IMR-90 (cell line): ENCODE measurements around the gene PNMA6F. TPM values are rescaled to one million over a fixed set of nuclear protein-coding genes. Genes with fewer than 3 reads are reported as not detected.

ENCODE experiments used
- ATAC-seq: fragments of 200-7000 bp; cut with Tn5 transposase; 2 replicates; pipeline ENCODE4 v1.9.1; 2020; ENCODE audit warnings: low read depth, mild to moderate bottlenecking, moderate library complexity
- BruUV-seq: library from RNA; stranded (reverse); fragments of 400-500 nt; replicated peaks from 2 replicates; lab custom pipeline; 2021; lab: Mats Ljungman, UMichigan
- CTCF ChIA-PET: fragments of 300-600 bp; formaldehyde crosslinking; extraction: SDS; loops from one replicate; lab custom pipeline; 2021; ENCODE audit warnings: antibody characterized with exemption; lab: Yijun Ruan, JAX
- POLR2A ChIA-PET: fragments of 300-600 bp; sonication (Branson Sonifier 250); formaldehyde crosslinking; loops from one replicate; lab custom pipeline; 2022; ENCODE audit warnings: antibody characterized with exemption; ENCODE audit not compliant: unreplicated experiment; lab: Charles Lee
- DNase-seq: peaks from one replicate; pipeline ENCODE4 v3.0.0; 2013
- H2AFZ ChIP-seq: replicated peaks from 2 replicates; pipeline ENCODE3; 2013; ENCODE audit warnings: low read length, mild to moderate bottlenecking; ENCODE audit not compliant: poor library complexity
- H2AK5ac ChIP-seq: 2 replicates; pipeline ENCODE4 v1.6.1; 2013; ENCODE audit warnings: low read depth, low read length, inconsistent platforms
- H2AK9ac ChIP-seq: replicated peaks from 2 replicates; pipeline ENCODE3; 2013; ENCODE audit warnings: mild to moderate bottlenecking, low read depth, low read length, moderate library complexity; ENCODE audit not compliant: poor library complexity
- H2BK120ac ChIP-seq: 2 replicates; pipeline ENCODE4 v1.6.1; 2013; ENCODE audit warnings: low read depth, low read length, inconsistent platforms
- H2BK15ac ChIP-seq: 3 replicates; pipeline ENCODE4 v1.6.1; 2013; ENCODE audit warnings: low read depth, low read length, inconsistent platforms
- H2BK20ac ChIP-seq: 2 replicates; pipeline ENCODE4 v1.6.1; 2013; ENCODE audit warnings: low read depth, mild to moderate bottlenecking, inconsistent platforms, low read length, moderate library complexity
- H2BK5ac ChIP-seq: 2 replicates; pipeline ENCODE4 v1.6.1; 2013; ENCODE audit warnings: mild to moderate bottlenecking, low read depth, low read length, inconsistent platforms; ENCODE audit not compliant: poor library complexity, severe bottlenecking
- H3K14ac ChIP-seq: replicated peaks from 2 replicates; pipeline ENCODE4 v1.6.1; 2013; ENCODE audit warnings: low read depth, low read length, inconsistent platforms
- H3K18ac ChIP-seq: 2 replicates; pipeline ENCODE4 v1.6.1; 2013; ENCODE audit warnings: low read depth, low read length, control low read depth
- H3K23ac ChIP-seq: 2 replicates; pipeline ENCODE4 v1.6.1; 2013; ENCODE audit warnings: low read depth, low read length, inconsistent platforms
- H3K27ac ChIP-seq: 2 replicates; pipeline ENCODE4 v1.5.1; 2013; ENCODE audit warnings: mild to moderate bottlenecking, control low read depth, low read length; ENCODE audit not compliant: insufficient read depth
- H3K27me3 ChIP-seq: 2 replicates; pipeline ENCODE4 v1.6.1; 2013; ENCODE audit warnings: low read length; ENCODE audit not compliant: control insufficient read depth, insufficient read depth
- H3K36me3 ChIP-seq: 2 replicates; pipeline ENCODE4 v1.6.1; 2013; ENCODE audit warnings: low read length, mixed read lengths; ENCODE audit not compliant: control insufficient read depth, insufficient read depth
- H3K4ac ChIP-seq: 2 replicates; pipeline ENCODE4 v1.6.1; 2013; ENCODE audit warnings: low read depth, low read length, inconsistent platforms
- H3K4me1 ChIP-seq: 2 replicates; pipeline ENCODE4 v1.6.1; 2013; ENCODE audit warnings: low read length, mixed read lengths; ENCODE audit not compliant: control insufficient read depth, insufficient read depth
- H3K4me2 ChIP-seq: 2 replicates; pipeline ENCODE4 v1.6.1; 2013; ENCODE audit warnings: low read depth, mild to moderate bottlenecking, control low read depth, low read length, moderate library complexity
- H3K4me3 ChIP-seq: 2 replicates; pipeline ENCODE4 v1.5.1; 2013; ENCODE audit warnings: low read depth, mild to moderate bottlenecking, control low read depth, low read length, moderate library complexity; ENCODE audit not compliant: insufficient read depth
- H3K56ac ChIP-seq: 2 replicates; pipeline ENCODE4 v1.6.1; 2013; ENCODE audit warnings: low read length, inconsistent platforms; ENCODE audit not compliant: insufficient read depth; ENCODE audit errors: extremely low read depth
- H3K79me1 ChIP-seq, 2 experiments: 2 replicates each; pipeline ENCODE4 v1.6.1; 2013; ENCODE audit warnings: low read length in 2 of 2, inconsistent platforms in 1 of 2, low read depth in 1 of 2
- H3K9ac ChIP-seq: 2 replicates; pipeline ENCODE4 v1.6.1; 2013; ENCODE audit warnings: low read depth, low read length, control low read depth
- H3K9me1 ChIP-seq: 2 replicates; pipeline ENCODE4 v1.6.1; 2013; ENCODE audit warnings: low read length, inconsistent platforms; ENCODE audit not compliant: insufficient read depth
- H3K9me3 ChIP-seq: 2 replicates; pipeline ENCODE4 v1.6.1; 2013; ENCODE audit warnings: low read length; ENCODE audit not compliant: control insufficient read depth, insufficient read depth
- H4K20me1 ChIP-seq: 2 replicates; pipeline ENCODE4 v1.6.1; 2013; ENCODE audit warnings: low read length, inconsistent platforms; ENCODE audit not compliant: insufficient read depth
- H4K5ac ChIP-seq: 2 replicates; pipeline ENCODE4 v1.6.1; 2013; ENCODE audit warnings: mild to moderate bottlenecking, low read depth, low read length, control low read depth
- H4K8ac ChIP-seq, 2 experiments: 2 replicates each; pipeline ENCODE4 v1.6.1; 2013; ENCODE audit warnings: low read depth in 2 of 2, low read length in 2 of 2, control low read depth in 1 of 2, inconsistent platforms in 1 of 2
- H4K91ac ChIP-seq: 2 replicates; pipeline ENCODE4 v1.6.1; 2013; ENCODE audit warnings: low read depth, low read length, inconsistent platforms; ENCODE audit not compliant: insufficient read depth
- CTCF ChIP-seq: conservative IDR thresholded peaks from 2 replicates; pipeline ENCODE4 v1.5.1; 2012; ENCODE audit warnings: mild to moderate bottlenecking, low read depth, low read length, improper control_type of control experiment
- MAFK ChIP-seq: IDR thresholded peaks from 2 replicates; pipeline ENCODE4 v1.6.1; 2012; ENCODE audit warnings: low read depth, low read length, improper control_type of control experiment
- WGBS, 2 experiments: methylation state at CpG; one replicate each; pipeline versions ENCODE4 v1.1.5 to v1.1.7; 2013; ENCODE audit warnings: missing lambda C conversion rate in 2 of 2; ENCODE audit not compliant: insufficient read length in 1 of 2; ENCODE audit errors: extremely low coverage in 2 of 2; 5-methylcytosine and 5-hydroxymethylcytosine counted together
- dilution Hi-C: fragments of 300-500 bp; cut with HindIII; formaldehyde crosslinking; loops from one replicate; pipeline ENCODE4 v1.14.3; 2018; ENCODE audit warnings: low sequenced_read_pairs; ENCODE audit not compliant: unreplicated experiment
- in situ Hi-C: fragments of 300-500 bp; cut with MboI; formaldehyde crosslinking; loops from 3 replicates; pipeline ENCODE4 v1.14.3; 2019; ENCODE audit warnings: low sequenced_read_pairs, inconsistent platforms, mixed read lengths
- intact Hi-C: fragments of 100-400 bp; cut with micrococcal nuclease; formaldehyde crosslinking; loops from 2 replicates; pipeline ENCODE4 v1.10.0; 2022
- polyA plus RNA-seq, 3 experiments: library from polyadenylated mRNA; depleted of rRNA; stranded (reverse); fragments of >200 nt; gene quantifications; 2 replicates each; pipeline ENCODE4 v1.2.3, GENCODE V29; 2012; ENCODE audit warnings: low replicate concordance in 1 of 3
- total RNA-seq: library from RNA; depleted of rRNA; stranded (reverse); fragments of >200 nt; gene quantifications from 2 replicates; pipeline ENCODE4 v1.2.3, GENCODE V29; 2012

The PNMA6F gene
- total and polyA plus RNA-seq, 2 of the 4 experiments (the other 2 are of a cell fraction), result not detected

GRCh38 chrX:153343674-153344073 is 22.1 kb upstream of the PNMA6F start:
- no TSS peak for BruUV-seq
- no peak for TF ChIP-seq CTCF
- no peak for TF ChIP-seq MAFK
- no peak overlapping the region for H3K14ac ChIP-seq
- H3K18ac ChIP-seq, result no peak overlapping the region
- H3K9me1 ChIP-seq, result peaks cover 3% of the 10 kb centered on the region; the same call in 1 of the 2 replicates
- in situ Hi-C loops (no loop called here), intact Hi-C loops (no loop called here), dilution Hi-C loops (no loop called here)
- POLR2A ChIA-PET, result no interaction called here
- no peak overlapping the region for H3K9ac ChIP-seq
- no peak overlapping the region for H4K8ac ChIP-seq
- no peak overlapping the region for H3K23ac ChIP-seq
- H2AFZ ChIP-seq, result no peak overlapping the region
- H4K5ac ChIP-seq, result no peak overlapping the region
- no peak overlapping the region for H3K56ac ChIP-seq
- no peak overlapping the region for H4K91ac ChIP-seq
- H3K4me1 ChIP-seq, result no peaks in the 10 kb centered on the region
- H3K79me1 ChIP-seq, result peaks cover 6 to 20% of the 10 kb centered on the region in 2 experiments
- no peak overlapping the region for H2BK5ac ChIP-seq
- no peak overlapping the region for H2BK120ac ChIP-seq
- CTCF ChIA-PET, result no interaction called here
- no peak overlapping the region for H3K4me3 ChIP-seq
- H3K9me3 ChIP-seq, result peaks cover 6% of the 10 kb centered on the region; the same call in 1 of the 2 replicates
- ATAC-seq, result no peak
- no peak overlapping the region for H3K4me2 ChIP-seq
- no peak overlapping the region for H2BK20ac ChIP-seq
- H2AK9ac ChIP-seq, result no peak overlapping the region
- 50% methylated on average over 1 of the region's 2 CpGs; no CpG with 5 or more reads in 1 of the 2 experiments for WGBS, 2 experiments
- no peak overlapping the region for H2BK15ac ChIP-seq
- peaks cover 17% of the 10 kb centered on the region; the same call in 1 of the 2 replicates for H4K20me1 ChIP-seq
- no peak overlapping the region for H3K4ac ChIP-seq
- DNase-seq, result no peak
- no peak overlapping the region for H2AK5ac ChIP-seq
- H3K27me3 ChIP-seq, result no peaks in the 10 kb centered on the region
- no peak overlapping the region for H3K27ac ChIP-seq
- peaks cover 22% of the 10 kb centered on the region; the same call in 1 of the 2 replicates for H3K36me3 ChIP-seq
